Fibroblast of lung (primary cell): ENCODE results near the gene GRN. TPM values are rescaled to one million over a fixed set of nuclear protein-coding genes. Genes with fewer than 3 reads are reported as not detected.

ENCODE experiments used
- DNase-seq, 2 donors: peaks; one replicate each; pipeline versions ENCODE4 v3.0.0 to v3.0.0-alpha.2; 2010; ENCODE audit warnings: low read depth in 2 of 2
- H2AFZ ChIP-seq: 2 replicates; pipeline ENCODE4 v1.5.1; 2012; ENCODE audit warnings: low read length, control low read depth, inconsistent platforms
- H3K27ac ChIP-seq: 2 replicates; pipeline ENCODE4 v1.5.1; 2011; ENCODE audit warnings: low read length, control low read depth; ENCODE audit not compliant: insufficient read depth
- H3K27me3 ChIP-seq: 2 replicates; pipeline ENCODE4 v1.5.1; 2011; ENCODE audit warnings: mild to moderate bottlenecking, low read length; ENCODE audit not compliant: control insufficient read depth, insufficient read depth
- H3K36me3 ChIP-seq: 2 replicates; pipeline ENCODE4 v1.5.1; 2011; ENCODE audit warnings: low read length; ENCODE audit not compliant: control insufficient read depth, insufficient read depth
- H3K4me1 ChIP-seq: 2 replicates; pipeline ENCODE4 v1.5.1; 2011; ENCODE audit warnings: low read length; ENCODE audit not compliant: control insufficient read depth, insufficient read depth; ENCODE audit errors: extremely low read depth
- H3K4me2 ChIP-seq: 2 replicates; pipeline ENCODE4 v1.5.1; 2011; ENCODE audit warnings: low read length, control low read depth; ENCODE audit not compliant: insufficient read depth; ENCODE audit errors: extremely low read depth
- H3K4me3 ChIP-seq, 4 experiments: fragments of 200-600 bp in 1 of 4; sonication (generic) in 1 of 4; replicated peaks in 1 of 4; 2 replicates each; pipeline ENCODE4 v1.5.1; 2011 to 2016; ENCODE audit warnings: low read length in 4 of 4, low read depth in 3 of 4, mild to moderate bottlenecking in 3 of 4, control low read depth in 2 of 4, inconsistent platforms in 1 of 4, mixed read lengths in 1 of 4; ENCODE audit not compliant: insufficient read depth in 1 of 4; ENCODE audit errors: control extremely low read depth in 1 of 4
- H3K79me2 ChIP-seq: 2 replicates; pipeline ENCODE4 v1.5.1; 2012; ENCODE audit warnings: mild to moderate bottlenecking, low read length, inconsistent platforms; ENCODE audit not compliant: control insufficient read depth, insufficient read depth
- H3K9ac ChIP-seq: 2 replicates; pipeline ENCODE4 v1.5.1; 2011; ENCODE audit warnings: mild to moderate bottlenecking, low read length, control low read depth; ENCODE audit not compliant: insufficient read depth
- H3K9me3 ChIP-seq: 2 replicates; pipeline ENCODE4 v1.5.1; 2012; ENCODE audit warnings: low read depth, low read length; ENCODE audit not compliant: control insufficient read depth, insufficient read depth
- H4K20me1 ChIP-seq: 2 replicates; pipeline ENCODE4 v1.5.1; 2011; ENCODE audit warnings: low read length; ENCODE audit not compliant: control insufficient read depth, insufficient read depth; ENCODE audit errors: extremely low read depth
- CTCF ChIP-seq, 2 donors: IDR thresholded peaks in 1 of 2; conservative IDR thresholded peaks in 1 of 2; 1 replicate in 1 of 2; 2 replicates in 1 of 2; pipeline ENCODE4 v1.5.1; 2011 to 2012; ENCODE audit warnings: low read length in 2 of 2, control low read depth in 1 of 2, inconsistent platforms in 1 of 2, low read depth in 1 of 2, mild to moderate bottlenecking in 1 of 2
- EZH2 ChIP-seq: IDR thresholded peaks from 2 replicates; pipeline ENCODE4 v1.5.1; 2012; ENCODE audit warnings: low read length, control low read depth, mild to moderate bottlenecking; ENCODE audit errors: missing control alignments
- polyA plus RNA-seq, 2 donors: library from polyadenylated mRNA; depleted of rRNA in 1 of 2; stranded (reverse) in 1 of 2; unstranded in 1 of 2; fragments of >200 nt; gene quantifications; 2 replicates each; pipeline ENCODE4 v1.2.1, GENCODE V29; 2011 to 2012; ENCODE audit warnings: missing spikeins in 1 of 2
- total RNA-seq: library from RNA; depleted of rRNA; stranded (reverse); fragments of >200 nt; gene quantifications from 2 replicates; pipeline ENCODE4 v1.2.1, GENCODE V29; 2014

The GRN gene
- total and polyA plus RNA-seq, 2 donors (not counting 1 experiment from before 2014, with no cell fraction given): 146 to 315 TPM

GRCh38 chr17:44309472-44309871 is 35.6 kb upstream of the GRN start:
- Histone ChIP-seq H3K27ac (no peak overlapping the region), H3K4me2 (no peak overlapping the region), H3K4me3 (no peak overlapping the region), H2AFZ (no peak overlapping the region), H3K9ac (no peak overlapping the region), H3K36me3 (no peaks in the 10 kb centered on the region), H3K27me3 (peaks cover 21% of the 10 kb centered on the region), H3K79me2 (no peaks in the 10 kb centered on the region), H4K20me1 (no peaks in the 10 kb centered on the region), H3K9me3 (no peaks in the 10 kb centered on the region), H3K4me1 (no peaks in the 10 kb centered on the region)
- TF ChIP-seq CTCF (conservative IDR thresholded peaks at IDR 0.05 in 1 of 2, IDR thresholded peaks at IDR 0.05 in 1 of 2; ENCODE audit: low read depth in 1 of 2, low read length in 2 of 2) (no peak), EZH2 (no peak)
- DNase-seq: no peak

- no peak for DNase-seq
- Histone ChIP-seq H4K20me1 (no peaks in the 10 kb centered on the region), H2AFZ (no peak overlapping the region), H3K4me1 (no peaks in the 10 kb centered on the region), H3K4me3 (no peak overlapping the region), H3K9me3 (no peaks in the 10 kb centered on the region), H3K27me3 (peaks cover 27% of the 10 kb centered on the region), H3K79me2 (no peaks in the 10 kb centered on the region), H3K4me2 (no peak overlapping the region), H3K27ac (no peak overlapping the region), H3K36me3 (no peaks in the 10 kb centered on the region), H3K9ac (no peak overlapping the region)
- TF ChIP-seq EZH2: no peak
- TF ChIP-seq CTCF (conservative IDR thresholded peaks at IDR 0.05 in 1 of 2, IDR thresholded peaks at IDR 0.05 in 1 of 2; ENCODE audit: low read depth in 1 of 2, low read length in 2 of 2): no peak
These were observed 34.9 kb upstream of the GRN start for GRCh38 chr17:44310188-44310587.

- Histone ChIP-seq H3K9me3 (no peaks in the 10 kb centered on the region), H3K36me3 (no peaks in the 10 kb centered on the region), H3K27me3 (peaks cover 31% of the 10 kb centered on the region), H2AFZ (no peak overlapping the region), H3K9ac (no peak overlapping the region), H3K4me2 (no peak overlapping the region), H3K4me1 (no peaks in the 10 kb centered on the region), H3K79me2 (no peaks in the 10 kb centered on the region), H4K20me1 (no peaks in the 10 kb centered on the region), H3K27ac (no peak overlapping the region), H3K4me3 (no peak overlapping the region)
- no peak for DNase-seq
- TF ChIP-seq CTCF (conservative IDR thresholded peaks at IDR 0.05 in 1 of 2, IDR thresholded peaks at IDR 0.05 in 1 of 2; ENCODE audit: low read depth in 1 of 2, low read length in 2 of 2) (no peak), EZH2 (no peak)
These were observed 34.3 kb upstream of the GRN start for GRCh38 chr17:44310609-44311376.
